Mesenchymal stem cell (in vitro differentiated cells and primary cell): ENCODE measurements around the gene KIF3A.

ENCODE experiments used
- DNase-seq: peaks from one replicate; pipeline ENCODE4 v3.0.0-alpha.2; 2013
- H2AFZ ChIP-seq: one replicate; pipeline ENCODE4 v1.6.1; 2013; ENCODE audit warnings: low read depth, mild to moderate bottlenecking, control low read depth, inconsistent platforms, low read length, moderate library complexity
- H2AK5ac ChIP-seq: 2 replicates; pipeline ENCODE4 v1.6.1; 2013; ENCODE audit warnings: low read length, moderate library complexity, mild to moderate bottlenecking, inconsistent platforms; ENCODE audit not compliant: severe bottlenecking
- H2BK120ac ChIP-seq: one replicate; pipeline ENCODE4 v1.6.1; 2013; ENCODE audit warnings: low read depth, mild to moderate bottlenecking, inconsistent platforms, low read length, moderate library complexity
- H2BK12ac ChIP-seq, 2 experiments: one replicate each; pipeline ENCODE4 v1.6.1; 2013; ENCODE audit warnings: inconsistent platforms in 2 of 2, low read length in 2 of 2, mild to moderate bottlenecking in 2 of 2, moderate library complexity in 2 of 2, control low read depth in 1 of 2
- H2BK15ac ChIP-seq: one replicate; pipeline ENCODE4 v1.6.1; 2013; ENCODE audit warnings: mild to moderate bottlenecking, low read depth, inconsistent platforms; ENCODE audit not compliant: poor library complexity, severe bottlenecking
- H2BK5ac ChIP-seq: 2 replicates; pipeline ENCODE4 v1.6.1; 2013; ENCODE audit warnings: low read depth, mild to moderate bottlenecking, low read length, control low read depth, inconsistent platforms; ENCODE audit not compliant: poor library complexity, severe bottlenecking
- H3K14ac ChIP-seq, 2 experiments: one replicate each; pipeline ENCODE4 v1.6.1; 2013; ENCODE audit warnings: inconsistent platforms in 2 of 2, low read length in 2 of 2, control low read depth in 1 of 2, mild to moderate bottlenecking in 1 of 2, moderate library complexity in 1 of 2
- H3K18ac ChIP-seq, 2 experiments: one replicate each; pipeline ENCODE4 v1.6.1; 2013; ENCODE audit warnings: inconsistent platforms in 2 of 2, low read length in 2 of 2, control low read depth in 1 of 2, low read depth in 1 of 2, mild to moderate bottlenecking in 1 of 2
- H3K23ac ChIP-seq, 2 experiments: one replicate each; pipeline ENCODE4 v1.6.1; 2013; ENCODE audit warnings: inconsistent platforms in 2 of 2, low read length in 2 of 2, mild to moderate bottlenecking in 2 of 2, moderate library complexity in 2 of 2, control low read depth in 1 of 2
- H3K27ac ChIP-seq: 2 replicates; pipeline ENCODE4 v1.5.1; 2013; ENCODE audit warnings: mild to moderate bottlenecking, moderate library complexity, low read length, control low read depth, inconsistent platforms; ENCODE audit not compliant: poor library complexity, severe bottlenecking
- H3K27me3 ChIP-seq, 2 experiments: 2 replicates each; pipeline versions ENCODE4 v1.6.1 to v1.7.0; 2013; ENCODE audit warnings: low read length in 2 of 2, mild to moderate bottlenecking in 2 of 2, moderate library complexity in 2 of 2, control low read depth in 1 of 2, inconsistent platforms in 1 of 2; ENCODE audit not compliant: control insufficient read depth in 1 of 2, insufficient read depth in 1 of 2
- H3K36me3 ChIP-seq, 2 experiments: 2 replicates each; pipeline versions ENCODE4 v1.6.1 to v1.7.0; 2013; ENCODE audit warnings: low read length in 2 of 2, control low read depth in 1 of 2, inconsistent platforms in 1 of 2, low read depth in 1 of 2, mild to moderate bottlenecking in 1 of 2; ENCODE audit not compliant: insufficient read depth in 2 of 2, control insufficient read depth in 1 of 2
- H3K4ac ChIP-seq, 2 experiments: one replicate each; pipeline ENCODE4 v1.6.1; 2013; ENCODE audit warnings: inconsistent platforms in 2 of 2, low read length in 2 of 2, mild to moderate bottlenecking in 2 of 2, moderate library complexity in 2 of 2, control low read depth in 1 of 2, low read depth in 1 of 2
- H3K4me1 ChIP-seq: 2 replicates; pipeline ENCODE4 v1.6.1; 2013; ENCODE audit warnings: low read depth, low read length, control low read depth; ENCODE audit not compliant: control insufficient read depth, insufficient read depth
- H3K4me2 ChIP-seq: 2 replicates; pipeline ENCODE4 v1.6.1; 2013; ENCODE audit warnings: low read length, mild to moderate bottlenecking, inconsistent platforms; ENCODE audit not compliant: poor library complexity, severe bottlenecking
- H3K4me3 ChIP-seq, 2 experiments: 2 replicates each; pipeline versions ENCODE4 v1.5.1 to v1.7.0; 2013; ENCODE audit warnings: low read length in 2 of 2, mild to moderate bottlenecking in 2 of 2, control low read depth in 1 of 2, low read depth in 1 of 2; ENCODE audit not compliant: insufficient read depth in 1 of 2
- H3K79me1 ChIP-seq: replicated peaks from 2 replicates; pipeline ENCODE4 v1.6.1; 2013; ENCODE audit warnings: mild to moderate bottlenecking, control low read depth, low read length, inconsistent platforms; ENCODE audit not compliant: poor library complexity, severe bottlenecking
- H3K9ac ChIP-seq: 2 replicates; pipeline ENCODE4 v1.7.0; 2013; ENCODE audit warnings: mild to moderate bottlenecking, low read length, moderate library complexity
- H3K9me3 ChIP-seq: 2 replicates; pipeline ENCODE4 v1.7.0; 2013; ENCODE audit warnings: mild to moderate bottlenecking, low read length; ENCODE audit not compliant: control insufficient read depth
- H4K8ac ChIP-seq: one replicate; pipeline ENCODE4 v1.6.1; 2013; ENCODE audit warnings: inconsistent platforms, mild to moderate bottlenecking, low read length, moderate library complexity
- H4K91ac ChIP-seq: one replicate; pipeline ENCODE4 v1.6.1; 2013; ENCODE audit warnings: mild to moderate bottlenecking, low read length, inconsistent platforms
- WGBS: methylation state at CpG from one replicate; pipeline ENCODE4 v1.1.7; 2013; ENCODE audit warnings: mixed read lengths; 5-methylcytosine and 5-hydroxymethylcytosine counted together

KIF3A gene

GRCh38 chr5:132708645-132709044 lies 28.7 kb downstream of the KIF3A start:
- Histone ChIP-seq H3K4ac (no peak overlapping the region), H3K36me3 (peaks cover 4 to 16% of the 10 kb centered on the region in 2 experiments), H2BK15ac (no peak overlapping the region), H3K27me3 (no peaks in the 10 kb centered on the region), H3K9me3 (no peaks in the 10 kb centered on the region), H3K18ac (no peak overlapping the region), H3K4me1 (no peaks in the 10 kb centered on the region), H2AFZ (no peak overlapping the region), H3K14ac (no peak overlapping the region), H3K4me3 (no peak overlapping the region), H2BK5ac (no peak overlapping the region), H4K8ac (no peak overlapping the region), H3K79me1 (no peaks in the 10 kb centered on the region), H3K27ac (no peak overlapping the region), H2AK5ac (no peak overlapping the region), H2BK120ac (no peak overlapping the region), H2BK12ac (no peak overlapping the region), H3K9ac (no peak overlapping the region), H3K23ac (no peak overlapping the region), H3K4me2 (no peak overlapping the region), H4K91ac (no peak overlapping the region)
- no peak for DNase-seq

GRCh38 chr5:132704875-132705274 lies 32.5 kb downstream of the KIF3A start:
- Histone ChIP-seq H3K27me3 (no peaks in the 10 kb centered on the region), H3K79me1 (no peaks in the 10 kb centered on the region), H3K4me2 (no peak overlapping the region), H2BK120ac (no peak overlapping the region), H3K14ac (no peak overlapping the region), H2BK15ac (no peak overlapping the region), H3K4me3 (no peak overlapping the region), H3K23ac (no peak overlapping the region), H2AFZ (no peak overlapping the region), H2AK5ac (no peak overlapping the region), H3K36me3 (peaks cover 3 to 43% of the 10 kb centered on the region in 2 experiments), H3K9ac (no peak overlapping the region), H3K4me1 (no peaks in the 10 kb centered on the region), H3K27ac (no peak overlapping the region), H4K8ac (no peak overlapping the region), H2BK5ac (no peak overlapping the region), H3K9me3 (no peaks in the 10 kb centered on the region), H2BK12ac (no peak overlapping the region), H3K18ac (no peak overlapping the region), H3K4ac (no peak overlapping the region), H4K91ac (no peak overlapping the region)
- no CpG with 5 or more reads among the region's 1 CpG for WGBS
- no peak for DNase-seq

GRCh38 chr5:132695956-132696355 lies 41.4 kb downstream of the KIF3A start:
- H3K23ac ChIP-seq = no peak overlapping the region
- no peak overlapping the region for H3K27ac ChIP-seq
- no peak overlapping the region for H3K4ac ChIP-seq
- no peak overlapping the region for H2AFZ ChIP-seq
- H3K79me1 ChIP-seq = no peaks in the 10 kb centered on the region
- H3K27me3 ChIP-seq = no peaks in the 10 kb centered on the region
- no peaks in the 10 kb centered on the region for H3K9me3 ChIP-seq
- H3K4me1 ChIP-seq = no peaks in the 10 kb centered on the region
- H3K14ac ChIP-seq = no peak overlapping the region
- no peak overlapping the region for H2BK15ac ChIP-seq
- H3K18ac ChIP-seq = no peak overlapping the region
- no peak for DNase-seq
- H2BK12ac ChIP-seq = no peak overlapping the region
- no peak overlapping the region for H3K4me2 ChIP-seq
- no CpG with 5 or more reads among the region's 4 CpGs for WGBS
- no peak overlapping the region for H2AK5ac ChIP-seq
- H3K9ac ChIP-seq = no peak overlapping the region
- no peak overlapping the region for H2BK120ac ChIP-seq
- H3K4me3 ChIP-seq = no peak overlapping the region
- H3K36me3 ChIP-seq = peaks cover 4 to 44% of the 10 kb centered on the region in 2 experiments
- no peak overlapping the region for H2BK5ac ChIP-seq
- no peak overlapping the region for H4K91ac ChIP-seq
- no peak overlapping the region for H4K8ac ChIP-seq

- no peak overlapping the region for H2AK5ac ChIP-seq
- peaks cover 0 to 17% of the 10 kb centered on the region in 2 experiments for H3K36me3 ChIP-seq
- no peak overlapping the region for H2BK5ac ChIP-seq
- H2AFZ ChIP-seq = no peak overlapping the region
- no peak overlapping the region for H3K18ac ChIP-seq
- no peak overlapping the region for H3K23ac ChIP-seq
- H2BK15ac ChIP-seq = no peak overlapping the region
- no peak overlapping the region for H4K91ac ChIP-seq
- no peak overlapping the region for H3K4ac ChIP-seq
- no peak overlapping the region for H3K14ac ChIP-seq
- H3K27me3 ChIP-seq = no peaks in the 10 kb centered on the region
- H3K79me1 ChIP-seq = no peaks in the 10 kb centered on the region
- H4K8ac ChIP-seq = no peak overlapping the region
- peak overlapping the region; percentile 45 for H3K9ac ChIP-seq
- H3K4me3 ChIP-seq = no peak overlapping the region
- no peaks in the 10 kb centered on the region for H3K9me3 ChIP-seq
- H2BK120ac ChIP-seq = no peak overlapping the region
- DNase-seq = no peak
- H2BK12ac ChIP-seq = no peak overlapping the region
- H3K27ac ChIP-seq = no peak overlapping the region
- H3K4me1 ChIP-seq = no peaks in the 10 kb centered on the region
- H3K4me2 ChIP-seq = no peak overlapping the region
These were observed 44.7 kb downstream of the KIF3A start for GRCh38 chr5:132692632-132692967.
